Measurements from ENCODE around the gene ELAPOR1.

ELAPOR1 gene

DNA sequence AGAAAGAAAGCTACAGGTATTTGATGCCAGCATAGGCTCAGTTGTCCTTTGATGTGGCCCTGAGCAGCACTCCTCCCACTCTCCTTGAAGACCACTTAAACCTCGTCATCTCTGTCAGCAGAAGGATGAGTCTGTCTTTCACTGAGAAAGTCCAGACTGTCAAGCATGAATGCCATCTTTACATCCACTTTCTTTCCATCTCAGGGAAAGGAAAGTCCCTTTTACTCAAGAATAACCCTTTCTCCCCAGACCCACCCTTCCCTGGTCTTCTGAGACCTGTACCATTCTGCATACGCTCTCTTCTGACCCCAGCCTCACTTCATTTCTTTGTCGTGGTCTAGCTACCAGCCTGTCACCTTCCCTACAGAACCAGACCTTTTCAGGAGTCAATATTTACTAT, 4.0 kb upstream of the ELAPOR1 start:
- no peak overlapping the region for H3K4me3 ChIP-seq
- H3K27me3 ChIP-seq (ENCODE audit: low read depth) = peaks cover 6% of the 10 kb centered on the region
- no peak for DNase-seq (ENCODE audit: low spot score in 2 of 2)
- 0 out of 2 replicates have a peak, but pooled peaks cover 2% of the 10 kb centered on the region for H3K4me1 ChIP-seq
- H3K36me3 ChIP-seq (replicated peaks) = no peaks in the 10 kb centered on the region
- in situ Hi-C loops (cut with MboI; ENCODE audit: low sequenced_read_pairs) = no loop called here
- no peaks in the 10 kb centered on the region for H3K9me3 ChIP-seq

GRCh38 chr1:109111386-109112055, 2.4 kb upstream of the ELAPOR1 start:
- 0 out of 2 replicates have a peak, but pooled peaks cover 2% of the 10 kb centered on the region for H3K4me1 ChIP-seq
- H3K9me3 ChIP-seq = no peaks in the 10 kb centered on the region
- in situ Hi-C loops (cut with MboI; ENCODE audit: low sequenced_read_pairs) = no loop called here
- H3K4me3 ChIP-seq = no peak overlapping the region
- H3K36me3 ChIP-seq (replicated peaks) = no peaks in the 10 kb centered on the region
- H3K27me3 ChIP-seq (ENCODE audit: low read depth) = peaks cover 7% of the 10 kb centered on the region
- no peak for DNase-seq (ENCODE audit: low spot score in 2 of 2)

- in situ Hi-C loops (cut with MboI; ENCODE audit: low sequenced_read_pairs) = no loop called here
- no peak overlapping the region for H3K4me3 ChIP-seq
- H3K4me1 ChIP-seq = 0 out of 2 replicates have a peak, but pooled peaks cover 2% of the 10 kb centered on the region
- H3K9me3 ChIP-seq = no peaks in the 10 kb centered on the region
- no peaks in the 10 kb centered on the region for H3K36me3 ChIP-seq (replicated peaks)
- peak in 1 of 2 experiments; percentile 7 for DNase-seq (ENCODE audit: low spot score in 2 of 2)
- H3K27me3 ChIP-seq (ENCODE audit: low read depth) = peaks cover 4% of the 10 kb centered on the region; the same call in 1 of the 2 replicates
These were observed 1.8 kb upstream of the ELAPOR1 start for GRCh38 chr1:109112056-109112651.

GRCh38 chr1:109112652-109113285, 1.1 kb upstream of the ELAPOR1 start:
- peak; percentile 93 to 99 for DNase-seq (ENCODE audit: low spot score in 2 of 2)
- no peak overlapping the region for H3K4me3 ChIP-seq
- H3K4me1 ChIP-seq = 0 out of 2 replicates have a peak, but pooled peaks cover 2% of the 10 kb centered on the region
- H3K36me3 ChIP-seq (replicated peaks) = no peaks in the 10 kb centered on the region
- in situ Hi-C loops (cut with MboI; ENCODE audit: low sequenced_read_pairs) = no loop called here
- H3K27me3 ChIP-seq (ENCODE audit: low read depth) = peaks cover 4% of the 10 kb centered on the region; the same call in 1 of the 2 replicates
- H3K9me3 ChIP-seq = no peaks in the 10 kb centered on the region

- no peaks in the 10 kb centered on the region for H3K36me3 ChIP-seq (replicated peaks)
- H3K4me1 ChIP-seq = 0 out of 2 replicates have a peak, but pooled peaks cover 2% of the 10 kb centered on the region
- H3K27me3 ChIP-seq (ENCODE audit: low read depth) = peaks cover 4% of the 10 kb centered on the region; the same call in 1 of the 2 replicates
- in situ Hi-C loops (cut with MboI; ENCODE audit: low sequenced_read_pairs) = no loop called here
- H3K4me3 ChIP-seq = no peak overlapping the region
- no peaks in the 10 kb centered on the region for H3K9me3 ChIP-seq
- no peak for DNase-seq (ENCODE audit: low spot score in 2 of 2)
These were observed 393 bp downstream of the ELAPOR1 start for GRCh38 chr1:109114342-109114674.

DNA sequence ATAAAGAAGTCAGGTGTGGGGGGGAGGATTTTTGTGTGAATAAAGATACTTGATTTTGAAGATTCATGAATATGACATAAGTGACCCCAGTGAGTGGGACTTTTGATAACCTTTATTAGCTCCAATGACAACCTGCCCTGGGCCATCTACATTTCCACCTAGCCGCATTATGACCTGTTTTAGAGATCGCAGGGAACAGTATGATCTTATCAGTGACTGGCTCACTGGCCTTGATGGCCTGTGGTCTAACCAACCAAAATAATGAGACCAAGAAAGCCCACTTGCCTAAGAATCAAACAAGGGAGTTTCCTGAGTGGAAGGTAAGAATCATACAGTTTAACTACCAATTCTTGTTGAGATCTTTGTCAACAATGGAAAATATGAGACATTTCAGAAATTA, 1.8 kb downstream of the ELAPOR1 start:
- Histone ChIP-seq H3K27me3 (ENCODE audit: low read depth) (peaks cover 4% of the 10 kb centered on the region; the same call in 1 of the 2 replicates), H3K4me3 (no peak overlapping the region), H3K4me1 (0 out of 2 replicates have a peak, but pooled peaks cover 2% of the 10 kb centered on the region), H3K9me3 (no peaks in the 10 kb centered on the region), H3K36me3 (replicated peaks) (no peaks in the 10 kb centered on the region)
- in situ Hi-C loops (cut with MboI; ENCODE audit: low sequenced_read_pairs) = no loop called here
- no peak for DNase-seq (ENCODE audit: low spot score in 2 of 2)

GRCh38 chr1:109116286-109116685, 2.4 kb downstream of the ELAPOR1 start:
- 0 out of 2 replicates have a peak, but pooled peaks cover 2% of the 10 kb centered on the region for H3K4me1 ChIP-seq
- no peak for DNase-seq (ENCODE audit: low spot score in 2 of 2)
- in situ Hi-C loops (cut with MboI; ENCODE audit: low sequenced_read_pairs) = no loop called here
- H3K27me3 ChIP-seq (ENCODE audit: low read depth) = peaks cover 4% of the 10 kb centered on the region; the same call in 1 of the 2 replicates
- no peak overlapping the region for H3K4me3 ChIP-seq
- no peaks in the 10 kb centered on the region for H3K36me3 ChIP-seq (replicated peaks)
- no peaks in the 10 kb centered on the region for H3K9me3 ChIP-seq

- Histone ChIP-seq H3K4me1 (0 out of 2 replicates have a peak, but pooled peaks cover under 1% of the 10 kb centered on the region), H3K9me3 (no peaks in the 10 kb centered on the region), H3K4me3 (no peak overlapping the region), H3K36me3 (replicated peaks) (no peaks in the 10 kb centered on the region), H3K27me3 (ENCODE audit: low read depth) (peaks cover 4% of the 10 kb centered on the region; the same call in 1 of the 2 replicates)
- in situ Hi-C loops (cut with MboI; ENCODE audit: low sequenced_read_pairs) = no loop called here
- DNase-seq (ENCODE audit: low spot score in 2 of 2) = no peak
These were observed 4.2 kb downstream of the ELAPOR1 start for GRCh38 chr1:109118089-109118488.

DNA sequence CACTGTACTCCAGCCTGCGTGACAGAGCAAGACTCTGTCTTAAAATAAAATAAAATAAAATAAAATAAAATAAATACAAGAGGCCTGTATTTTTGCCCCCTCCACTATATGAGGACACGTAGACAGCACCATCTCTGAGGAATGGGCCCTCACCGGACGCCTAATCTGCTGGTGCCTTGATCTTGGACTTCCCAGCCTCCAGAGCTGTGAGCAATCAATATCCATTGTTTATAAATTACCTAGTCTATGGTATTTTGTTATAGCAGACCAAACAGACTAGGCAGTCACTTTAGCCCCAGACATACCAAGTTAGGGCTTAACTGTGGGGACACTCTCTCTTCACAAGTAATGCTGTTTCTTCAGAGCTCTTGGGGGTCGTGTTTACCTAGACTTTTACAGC, 6.4 kb downstream of the ELAPOR1 start:
- H3K27me3 ChIP-seq (ENCODE audit: low read depth) = no peaks in the 10 kb centered on the region
- in situ Hi-C loops (cut with MboI; ENCODE audit: low sequenced_read_pairs) = no loop called here

GRCh38 chr1:109131059-109131458, 17.1 kb downstream of the ELAPOR1 start:
- in situ Hi-C loops (cut with MboI; ENCODE audit: low sequenced_read_pairs) = no loop called here
- Histone ChIP-seq H3K27me3 (ENCODE audit: low read depth) (no peaks in the 10 kb centered on the region), H3K36me3 (replicated peaks) (no peaks in the 10 kb centered on the region), H3K4me1 (no peaks in the 10 kb centered on the region), H3K4me3 (no peak overlapping the region), H3K9me3 (no peaks in the 10 kb centered on the region)
- DNase-seq (ENCODE audit: low spot score in 2 of 2) = no peak

More for the DNA sequence above, 6.4 kb downstream of the ELAPOR1 start:
- no peaks in the 10 kb centered on the region for H3K9me3 ChIP-seq
- DNase-seq (ENCODE audit: low spot score in 2 of 2) = no peak
- no peak overlapping the region for H3K4me3 ChIP-seq
- H3K4me1 ChIP-seq = no peaks in the 10 kb centered on the region
- no peaks in the 10 kb centered on the region for H3K36me3 ChIP-seq (replicated peaks)

- in situ Hi-C loops (cut with MboI; ENCODE audit: low sequenced_read_pairs) = no loop called here
- Histone ChIP-seq H3K9me3 (no peaks in the 10 kb centered on the region), H3K27me3 (ENCODE audit: low read depth) (no peaks in the 10 kb centered on the region), H3K36me3 (replicated peaks) (no peaks in the 10 kb centered on the region), H3K4me1 (no peaks in the 10 kb centered on the region), H3K4me3 (no peak overlapping the region)
- no peak for DNase-seq (ENCODE audit: low spot score in 2 of 2)
These were observed 17.9 kb downstream of the ELAPOR1 start for GRCh38 chr1:109131800-109132199.

DNA sequence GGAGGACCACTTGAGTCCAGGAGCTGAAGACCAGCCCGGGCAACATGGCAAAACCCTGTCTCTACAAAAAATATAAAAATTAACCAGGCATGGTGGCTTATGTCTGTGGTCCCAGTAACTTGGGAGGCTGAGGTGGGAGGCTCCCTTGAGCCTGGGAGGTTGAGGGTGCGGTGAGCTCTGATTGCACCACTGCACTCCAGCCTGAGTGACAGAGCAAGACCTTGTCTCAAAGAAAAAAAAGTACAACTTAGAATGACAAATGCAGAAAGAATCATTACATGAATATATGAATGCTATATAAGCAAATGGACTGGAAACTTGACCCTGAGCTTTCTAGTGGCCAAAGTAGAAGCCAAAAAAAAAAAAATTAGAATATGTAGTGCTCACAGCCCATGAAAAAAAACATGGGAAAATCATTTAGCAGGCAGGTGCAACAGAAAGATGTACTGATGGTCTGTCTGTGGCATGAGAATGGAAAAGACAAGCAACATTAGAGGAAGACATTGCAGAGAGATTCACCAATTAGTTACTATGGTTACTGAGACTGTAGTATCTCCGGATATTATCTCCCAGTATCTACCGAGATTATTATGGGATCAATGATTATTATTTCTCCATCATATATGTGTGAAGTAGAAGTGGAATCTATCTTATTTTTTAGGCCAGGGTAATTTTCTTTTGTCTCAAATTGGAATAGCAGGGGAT, 19.2 kb downstream of the ELAPOR1 start:
- no peak overlapping the region for H3K4me3 ChIP-seq
- DNase-seq (ENCODE audit: low spot score in 2 of 2) = no peak
- H3K9me3 ChIP-seq = no peaks in the 10 kb centered on the region
- in situ Hi-C loops (cut with MboI; ENCODE audit: low sequenced_read_pairs) = no loop called here
- H3K4me1 ChIP-seq = no peaks in the 10 kb centered on the region
- no peaks in the 10 kb centered on the region for H3K36me3 ChIP-seq (replicated peaks)
- no peaks in the 10 kb centered on the region for H3K27me3 ChIP-seq (ENCODE audit: low read depth)

DNA sequence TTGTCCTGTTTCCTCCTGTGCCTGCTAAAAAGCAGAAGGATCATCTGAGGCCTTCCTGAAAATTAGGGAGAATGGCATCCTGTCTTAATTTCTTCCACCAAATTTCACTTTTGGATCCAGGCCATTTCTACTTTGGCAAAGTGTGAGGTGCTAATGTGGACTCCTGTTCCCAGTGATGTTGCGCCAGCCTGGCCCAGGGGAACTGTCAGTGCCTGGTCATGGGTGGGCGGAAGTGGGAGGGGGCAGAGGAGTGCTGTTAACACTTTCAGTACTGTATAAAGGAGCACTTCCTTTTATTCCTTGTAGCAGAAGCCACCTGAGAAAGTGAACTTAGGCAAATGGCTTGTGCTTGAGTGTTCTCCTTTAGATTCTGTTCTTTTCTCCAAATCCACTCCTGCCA, 19.9 kb downstream of the ELAPOR1 start:
- no peaks in the 10 kb centered on the region for H3K27me3 ChIP-seq (ENCODE audit: low read depth)
- DNase-seq (ENCODE audit: low spot score in 2 of 2) = no peak
- in situ Hi-C loops (cut with MboI; ENCODE audit: low sequenced_read_pairs) = no loop called here
- no peaks in the 10 kb centered on the region for H3K4me1 ChIP-seq
- H3K4me3 ChIP-seq = no peak overlapping the region
- H3K9me3 ChIP-seq = no peaks in the 10 kb centered on the region
- no peaks in the 10 kb centered on the region for H3K36me3 ChIP-seq (replicated peaks)

Data from HAP-1 (cell line).